HPDE6-E6E7 (cell line): ENCODE data around the gene IQSEC1.

ENCODE experiments used
- DNase-seq: peaks from one replicate; pipeline ENCODE4 v3.0.0; 2011; ENCODE audit warnings: missing footprints; ENCODE audit errors: extremely low spot score

The IQSEC1 gene

GRCh38 chr3:12935023-12935860, 138.0 kb downstream of the IQSEC1 start:
- DNase-seq: no peak

- DNase-seq: no peak
Observed at GRCh38 chr3:12934431-12934830, 138.8 kb downstream of the IQSEC1 start.

GRCh38 chr3:12933901-12934300, 139.3 kb downstream of the IQSEC1 start:
- no peak for DNase-seq

GRCh38 chr3:12932754-12933153, 140.5 kb downstream of the IQSEC1 start:
- DNase-seq: no peak

- no peak for DNase-seq
Observed at GRCh38 chr3:12932347-12932746, 140.9 kb downstream of the IQSEC1 start.

- no peak for DNase-seq
Observed at GRCh38 chr3:12931273-12931905, 141.8 kb downstream of the IQSEC1 start.

- no peak for DNase-seq
Observed at GRCh38 chr3:12929801-12930200, 143.4 kb downstream of the IQSEC1 start.

- no peak for DNase-seq
Observed at GRCh38 chr3:12926660-12927059, 146.6 kb downstream of the IQSEC1 start.

- DNase-seq: no peak
Observed at GRCh38 chr3:12925648-12926047, 147.6 kb downstream of the IQSEC1 start.

- no peak for DNase-seq
Observed at GRCh38 chr3:12924437-12924836, 148.8 kb downstream of the IQSEC1 start.

- no peak for DNase-seq
Observed at GRCh38 chr3:12922881-12923431, 150.3 kb downstream of the IQSEC1 start.

- DNase-seq: no peak
Observed at GRCh38 chr3:12922306-12922705, 150.9 kb downstream of the IQSEC1 start.

GRCh38 chr3:12921736-12922135, 151.5 kb downstream of the IQSEC1 start:
- no peak for DNase-seq

- no peak for DNase-seq
Observed at GRCh38 chr3:12920967-12921366, 152.3 kb downstream of the IQSEC1 start.

GRCh38 chr3:12919205-12919604, 154.0 kb downstream of the IQSEC1 start:
- no peak for DNase-seq

- no peak for DNase-seq
Observed at GRCh38 chr3:12918231-12918630, 155.0 kb downstream of the IQSEC1 start.

GRCh38 chr3:12916159-12916558, 157.1 kb downstream of the IQSEC1 start:
- no peak for DNase-seq

- no peak for DNase-seq
Observed at GRCh38 chr3:12914088-12914487, 159.1 kb downstream of the IQSEC1 start.

- no peak for DNase-seq
Observed at GRCh38 chr3:12911881-12912415, 161.3 kb downstream of the IQSEC1 start.

- DNase-seq: no peak
Observed at GRCh38 chr3:12910356-12911099, 162.7 kb downstream of the IQSEC1 start.

GRCh38 chr3:12909710-12910109, 163.5 kb downstream of the IQSEC1 start:
- no peak for DNase-seq

- DNase-seq: no peak
Observed at GRCh38 chr3:12908859-12909258, 164.4 kb downstream of the IQSEC1 start.
